NOMO-1 (cell line): ENCODE data around the gene BCAS1.

Experiments
- DNase-seq, 2 experiments: peaks; one replicate each; lab custom pipeline; 2025; ENCODE audit not compliant: unreplicated experiment in 2 of 2; lab: John Stamatoyannopoulos, UW

The BCAS1 gene

GRCh38 chr20:53930651-53931504 is 139.5 kb downstream of the BCAS1 start:
- no peak for DNase-seq

- no peak for DNase-seq
Measured at GRCh38 chr20:53929974-53930650, 140.3 kb downstream of the BCAS1 start.

- no peak for DNase-seq
Measured at GRCh38 chr20:53929399-53929798, 141.0 kb downstream of the BCAS1 start.

GRCh38 chr20:53927990-53928389 is 142.4 kb downstream of the BCAS1 start:
- DNase-seq: no peak

- DNase-seq: peak; percentile 73 to 85
Measured at GRCh38 chr20:53926428-53927028, 143.9 kb downstream of the BCAS1 start.

- DNase-seq: no peak
Measured at GRCh38 chr20:53925651-53926401, 144.6 kb downstream of the BCAS1 start.

- DNase-seq: no peak
Measured at GRCh38 chr20:53923566-53924369, 146.6 kb downstream of the BCAS1 start.

- DNase-seq: peak; percentile 94 to 97
Measured at GRCh38 chr20:53922901-53923314, 147.5 kb downstream of the BCAS1 start.

- DNase-seq: no peak
Measured at GRCh38 chr20:53921443-53921973, 148.9 kb downstream of the BCAS1 start.

GRCh38 chr20:53920647-53921245 is 149.6 kb downstream of the BCAS1 start:
- DNase-seq: no peak

- no peak for DNase-seq
Measured at GRCh38 chr20:53919886-53920285, 150.5 kb downstream of the BCAS1 start.

- DNase-seq: no peak
Measured at GRCh38 chr20:53918949-53919361, 151.4 kb downstream of the BCAS1 start.

- no peak for DNase-seq
Measured at GRCh38 chr20:53918020-53918311, 152.4 kb downstream of the BCAS1 start.

GRCh38 chr20:53917145-53918019 is 153.0 kb downstream of the BCAS1 start:
- DNase-seq: no peak

- DNase-seq: no peak
Measured at GRCh38 chr20:53916173-53916512, 154.3 kb downstream of the BCAS1 start.

GRCh38 chr20:53915446-53916172 is 154.8 kb downstream of the BCAS1 start:
- peak; percentile 92 to 96 for DNase-seq

- no peak for DNase-seq
Measured at GRCh38 chr20:53914781-53915445, 155.5 kb downstream of the BCAS1 start.
